NT2/D1 (cell line): ENCODE measurements around the gene ANAPC2.
A peak's percentile ranks its signal among the peaks of the same experiment; 100 is the strongest.

Experiments used
- DNase-seq: peaks from one replicate; pipeline ENCODE4 v3.0.0-alpha.2; 2011; ENCODE audit warnings: low read depth, low spot score
- H3K27me3 ChIP-seq: 2 replicates; pipeline ENCODE4 v1.6.0; 2011; ENCODE audit warnings: mild to moderate bottlenecking; ENCODE audit not compliant: insufficient read length, insufficient read depth
- H3K36me3 ChIP-seq: 2 replicates; pipeline ENCODE4 v1.6.1; 2011; ENCODE audit warnings: mild to moderate bottlenecking, low read length, mixed read lengths; ENCODE audit not compliant: insufficient read depth, insufficient read length
- H3K4me1 ChIP-seq: 2 replicates; pipeline ENCODE4 v1.5.1; 2011; ENCODE audit not compliant: insufficient read depth, insufficient read length
- H3K4me3 ChIP-seq: 2 replicates; pipeline ENCODE4 v1.5.1; 2011; ENCODE audit warnings: low read depth; ENCODE audit not compliant: insufficient read length
- H3K9ac ChIP-seq: 2 replicates; pipeline ENCODE4 v1.6.0; 2011; ENCODE audit warnings: low read depth; ENCODE audit not compliant: insufficient read length
- H3K9me3 ChIP-seq: 2 replicates; pipeline ENCODE4 v1.5.1; 2011; ENCODE audit warnings: mild to moderate bottlenecking, low read length; ENCODE audit not compliant: insufficient read depth
- SUZ12 ChIP-seq: IDR thresholded peaks from 2 replicates; pipeline ENCODE4 v1.6.1; 2011; ENCODE audit not compliant: insufficient read length, insufficient read depth; ENCODE audit errors: extremely low read depth
- YY1 ChIP-seq: IDR thresholded peaks from 2 replicates; pipeline ENCODE4 v1.6.1; 2011; ENCODE audit not compliant: insufficient read length, insufficient read depth
- ZNF274 ChIP-seq: IDR thresholded peaks from 2 replicates; pipeline ENCODE4 v1.6.1; 2011; ENCODE audit warnings: mild to moderate bottlenecking, low read depth, low read length

ANAPC2 gene

DNA sequence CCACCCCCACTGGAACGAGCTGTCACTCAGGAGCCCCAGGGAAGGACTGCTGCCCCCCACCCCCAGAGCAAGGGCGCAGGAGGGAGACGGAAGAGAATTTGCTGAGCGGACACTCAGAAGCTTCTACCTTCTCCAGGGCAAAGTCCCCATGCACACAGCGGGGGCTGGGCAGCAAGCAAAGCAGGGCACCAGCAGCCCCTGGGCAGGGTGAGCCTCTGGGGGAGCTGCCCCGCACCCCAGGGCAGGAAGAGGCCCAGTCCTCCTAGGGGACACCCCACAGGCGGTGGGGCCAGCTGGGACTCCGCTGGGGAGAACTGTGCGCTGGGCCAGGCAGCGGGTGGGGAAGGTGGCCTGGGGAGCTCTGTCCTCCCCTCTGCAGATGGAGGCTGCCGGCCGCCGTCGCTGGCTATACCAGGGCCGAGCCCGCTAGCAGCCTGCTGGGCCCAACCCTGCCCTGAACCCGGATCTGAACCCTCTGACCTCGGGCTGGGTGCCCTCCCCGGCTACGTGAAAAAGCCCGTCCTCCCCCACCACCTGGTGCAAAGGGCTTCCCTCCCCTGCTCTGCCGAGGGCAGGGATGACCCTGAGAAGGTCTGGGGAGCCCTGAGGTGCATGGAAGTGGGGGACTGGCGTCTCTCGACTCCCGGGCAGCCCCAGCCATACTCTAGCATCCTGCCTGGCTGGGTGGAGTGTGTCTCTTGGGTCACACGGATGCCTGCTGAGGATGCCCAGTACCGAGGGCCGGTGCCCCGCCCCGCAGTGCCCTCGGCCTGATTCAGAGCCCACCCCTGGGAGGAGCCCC is 41.7 kb upstream of the ANAPC2 start:
- Histone ChIP-seq H3K9ac (peak overlapping the region; percentile 36), H3K27me3 (no peaks in the 10 kb centered on the region), H3K4me3 (no peak overlapping the region), H3K36me3 (no peaks in the 10 kb centered on the region), H3K4me1 (peaks cover 41% of the 10 kb centered on the region), H3K9me3 (no peaks in the 10 kb centered on the region)
- DNase-seq = no peak
- no peak for TF ChIP-seq ZNF274
- TF ChIP-seq YY1 = no peak
- no peak for TF ChIP-seq SUZ12

DNA sequence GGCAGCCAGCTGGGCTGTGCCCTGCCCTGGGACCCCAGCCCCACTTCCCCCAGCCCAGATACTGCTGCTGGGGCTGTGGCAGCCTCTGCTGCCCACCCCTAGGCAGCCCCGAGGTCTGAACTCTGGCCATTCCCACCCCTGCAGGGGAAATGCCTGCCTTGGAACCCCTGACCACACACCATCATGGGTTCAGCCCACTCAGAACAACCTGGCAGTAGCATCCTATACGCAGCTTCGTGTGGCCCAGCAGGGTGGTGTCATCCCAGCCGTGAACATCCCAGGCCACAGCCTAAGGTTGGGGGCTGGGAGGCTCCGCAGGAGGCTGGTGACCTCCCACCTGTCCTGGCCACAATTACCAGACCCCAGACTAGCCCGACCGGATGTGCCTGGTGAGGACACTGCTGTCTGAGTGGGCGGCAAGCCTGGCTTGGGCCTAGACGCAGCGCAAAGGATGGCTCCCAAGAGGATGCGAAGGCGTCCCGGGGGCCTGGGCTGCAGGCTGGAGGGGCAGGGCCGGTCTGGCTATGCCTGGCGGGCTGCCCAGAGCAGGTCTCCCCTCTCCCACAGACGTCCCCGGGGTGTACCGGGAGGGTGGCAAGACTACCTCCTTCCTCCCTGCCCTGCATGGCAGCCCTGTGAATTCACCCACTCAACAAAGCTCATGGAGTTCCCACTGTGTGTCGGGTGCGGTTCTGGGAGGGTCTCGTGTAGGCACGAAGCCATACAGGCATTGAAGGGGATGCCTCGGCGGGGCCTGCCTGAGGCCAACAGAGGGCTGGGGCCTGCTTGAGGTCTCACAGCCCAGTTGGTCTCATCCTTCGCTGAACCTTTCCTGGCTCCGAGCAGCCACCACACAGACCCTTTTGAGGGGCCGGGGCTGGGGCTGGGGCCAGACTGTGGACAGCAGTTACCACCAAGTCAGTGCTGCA is 40.9 kb upstream of the ANAPC2 start:
- Histone ChIP-seq H3K4me1 (peaks cover 41% of the 10 kb centered on the region), H3K4me3 (no peak overlapping the region), H3K9ac (peak overlapping the region; percentile 33), H3K36me3 (no peaks in the 10 kb centered on the region), H3K9me3 (no peaks in the 10 kb centered on the region), H3K27me3 (no peaks in the 10 kb centered on the region)
- no peak for DNase-seq
- TF ChIP-seq ZNF274 = no peak
- TF ChIP-seq YY1 = no peak
- no peak for TF ChIP-seq SUZ12

DNA sequence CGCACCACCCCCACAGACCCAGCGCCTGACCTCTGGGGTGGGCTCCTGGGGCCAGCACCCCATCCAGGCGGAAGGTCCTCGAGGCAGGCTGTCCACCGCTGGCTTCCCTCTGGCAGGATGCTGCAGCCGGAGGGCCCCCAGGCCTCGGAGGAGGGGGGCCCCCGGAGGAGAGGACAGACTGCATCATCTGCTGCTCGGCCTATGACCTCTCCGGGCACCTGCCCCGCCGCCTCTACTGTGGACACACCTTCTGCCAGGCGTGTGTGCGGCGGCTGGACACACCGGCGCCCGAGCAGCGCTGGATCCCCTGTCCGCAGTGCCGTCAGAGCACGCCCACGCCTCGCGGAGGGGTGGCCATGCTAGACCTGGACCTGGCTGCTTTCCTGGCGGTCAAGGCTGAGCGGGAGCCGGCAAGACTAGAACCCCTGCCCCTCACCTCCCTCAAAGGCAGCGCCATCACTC is 40.2 kb upstream of the ANAPC2 start:
- no peak for DNase-seq
- no peak for TF ChIP-seq ZNF274
- TF ChIP-seq SUZ12 = no peak
- no peak for TF ChIP-seq YY1
- H3K27me3 ChIP-seq = no peaks in the 10 kb centered on the region
- H3K9me3 ChIP-seq = no peaks in the 10 kb centered on the region
- peak overlapping the region; percentile 56 for H3K9ac ChIP-seq
- no peaks in the 10 kb centered on the region for H3K36me3 ChIP-seq
- peaks cover 38% of the 10 kb centered on the region for H3K4me1 ChIP-seq
- H3K4me3 ChIP-seq = no peak overlapping the region

DNA sequence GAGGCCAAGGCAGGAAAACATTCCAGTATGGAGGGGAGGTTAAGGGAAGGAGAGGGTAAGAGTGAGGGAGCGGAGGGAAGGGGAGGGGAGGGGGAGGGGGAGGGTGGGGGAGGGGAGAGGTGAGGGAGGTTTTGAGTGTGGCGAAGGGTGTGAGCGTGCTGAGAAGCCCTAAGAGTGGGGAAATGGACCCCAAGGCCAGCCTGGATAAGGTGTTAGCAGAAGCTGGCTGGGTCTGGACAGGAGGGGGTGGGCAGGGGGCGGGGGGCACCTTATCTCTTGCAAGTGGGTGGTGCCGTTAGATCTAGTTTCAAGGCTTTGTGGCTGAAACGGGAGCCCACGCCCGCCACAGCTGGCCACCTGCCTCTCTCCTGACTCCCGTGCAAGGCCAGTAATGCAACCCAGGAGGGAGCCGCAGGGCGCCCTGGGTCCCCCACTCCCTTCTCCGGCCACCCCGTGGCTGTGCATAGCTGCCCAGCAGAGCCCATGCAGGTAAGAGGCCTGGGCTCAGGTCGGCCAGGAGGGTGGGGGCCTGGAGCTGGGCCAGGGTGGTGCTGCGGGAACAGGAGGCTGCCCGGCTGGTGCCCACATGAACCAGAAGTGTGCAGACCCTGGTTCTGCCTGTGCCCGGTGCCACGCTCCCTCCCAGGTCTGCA is 39.6 kb upstream of the ANAPC2 start:
- Histone ChIP-seq H3K4me1 (peaks cover 35% of the 10 kb centered on the region), H3K9ac (peak overlapping the region; percentile 56), H3K36me3 (no peaks in the 10 kb centered on the region), H3K4me3 (no peak overlapping the region), H3K9me3 (no peaks in the 10 kb centered on the region), H3K27me3 (peaks cover 2% of the 10 kb centered on the region)
- TF ChIP-seq YY1 (no peak), ZNF274 (no peak), SUZ12 (no peak)
- DNase-seq = no peak

DNA sequence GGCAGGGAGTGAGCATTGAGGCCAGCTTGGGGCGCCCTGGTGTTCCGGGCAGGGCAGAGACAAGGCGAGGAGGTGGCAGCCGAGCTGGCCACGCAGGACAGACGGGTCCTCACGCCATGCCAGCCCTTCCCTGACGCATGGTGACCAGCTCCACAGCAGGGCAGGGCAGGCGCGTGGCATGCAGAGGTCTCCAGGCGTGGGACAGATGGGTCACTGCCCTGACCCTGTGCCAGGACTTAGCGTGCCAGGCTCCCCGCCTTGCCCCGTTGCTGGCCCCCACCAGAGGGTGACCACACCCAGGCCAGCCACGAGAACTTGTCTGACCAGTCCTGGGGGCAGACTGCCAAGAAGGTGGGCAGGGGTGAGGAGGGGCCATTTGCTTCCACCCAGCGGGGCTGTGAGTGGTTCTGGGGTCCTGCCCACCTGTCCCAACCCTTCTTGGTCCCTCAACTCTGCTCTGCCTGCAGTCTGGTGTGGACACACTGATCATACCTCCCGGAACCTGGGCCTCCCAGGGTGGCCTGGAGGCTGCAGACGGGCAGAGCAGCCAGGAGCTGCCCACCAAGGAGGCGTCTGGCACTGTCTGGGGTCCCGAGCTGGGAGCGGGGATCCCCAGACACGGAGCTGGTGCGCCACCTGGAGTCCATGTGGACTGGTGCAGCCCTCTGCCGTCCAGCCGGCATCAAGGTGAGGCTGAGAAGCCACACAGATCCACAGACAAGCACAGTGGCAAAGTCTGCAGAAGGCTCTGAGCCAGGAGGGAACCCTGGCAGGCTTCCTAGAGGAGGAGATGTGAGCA is 38.9 kb upstream of the ANAPC2 start, which contains the start of gene RNF224:
Gene RNF224, plus strand, starts transcription at position 449 of the 799 bp plus-strand sequence. CDS start 834 bp downstream, outside the sequence.
- TF ChIP-seq ZNF274 (no peak), SUZ12 (no peak), YY1 (no peak)
- Histone ChIP-seq H3K36me3 (no peaks in the 10 kb centered on the region), H3K9ac (peak within 1 kb of the TSS; percentile 65), H3K4me1 (peaks cover 40% of the 10 kb centered on the region), H3K27me3 (peaks cover 9% of the 10 kb centered on the region), H3K4me3 (no peak within 1 kb of the TSS), H3K9me3 (no peaks in the 10 kb centered on the region)
- peak; percentile 59 for DNase-seq

DNA sequence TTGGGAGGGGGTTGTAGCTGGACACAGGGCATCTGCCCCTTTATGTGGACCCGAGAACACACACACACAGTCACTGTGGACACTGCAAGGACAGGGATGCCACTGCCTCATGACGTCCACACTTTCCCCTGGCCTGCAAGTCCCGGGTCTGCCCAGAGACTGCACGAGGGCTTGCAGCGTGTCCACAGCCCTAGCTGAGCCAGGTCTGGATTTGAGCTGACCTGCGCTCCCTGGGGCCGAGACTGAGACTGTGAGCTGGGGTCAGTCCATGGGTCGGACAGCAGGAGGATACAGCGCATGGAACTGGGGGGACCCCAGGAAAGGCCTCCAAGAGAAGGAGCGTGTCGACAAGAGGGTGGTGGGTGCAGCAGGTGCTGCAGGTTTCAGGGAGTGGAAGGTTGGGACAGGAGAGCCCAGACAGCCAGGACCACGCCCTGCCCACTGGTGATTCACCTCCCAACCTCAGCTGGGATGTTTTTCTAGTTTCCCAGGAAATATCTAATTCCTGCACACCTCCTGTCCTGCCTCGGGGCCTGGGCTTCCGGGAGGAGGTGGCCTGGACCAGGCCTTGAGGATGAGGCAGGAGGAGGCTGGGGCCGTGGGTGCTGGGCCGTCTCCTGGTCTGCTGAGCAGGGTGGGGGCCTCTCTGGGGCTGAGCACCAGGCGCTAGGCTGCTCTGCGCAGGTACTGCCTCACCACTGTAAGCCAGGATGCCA is 38.1 kb upstream of the ANAPC2 start:
- no peak for DNase-seq
- H3K9me3 ChIP-seq = no peaks in the 10 kb centered on the region
- TF ChIP-seq ZNF274 (no peak), SUZ12 (no peak), YY1 (no peak)
- H3K4me1 ChIP-seq = peaks cover 40% of the 10 kb centered on the region
- peak overlapping the region; percentile 65 for H3K9ac ChIP-seq
- H3K36me3 ChIP-seq = no peaks in the 10 kb centered on the region
- no peak overlapping the region for H3K4me3 ChIP-seq
- H3K27me3 ChIP-seq = peaks cover 12% of the 10 kb centered on the region
